Measurements from ENCODE around the gene C2CD3.

C2CD3 gene

GRCh38 chr11:74057249-74058151 is 113.3 kb downstream of the C2CD3 start:
- no peak for DNase-seq

DNA sequence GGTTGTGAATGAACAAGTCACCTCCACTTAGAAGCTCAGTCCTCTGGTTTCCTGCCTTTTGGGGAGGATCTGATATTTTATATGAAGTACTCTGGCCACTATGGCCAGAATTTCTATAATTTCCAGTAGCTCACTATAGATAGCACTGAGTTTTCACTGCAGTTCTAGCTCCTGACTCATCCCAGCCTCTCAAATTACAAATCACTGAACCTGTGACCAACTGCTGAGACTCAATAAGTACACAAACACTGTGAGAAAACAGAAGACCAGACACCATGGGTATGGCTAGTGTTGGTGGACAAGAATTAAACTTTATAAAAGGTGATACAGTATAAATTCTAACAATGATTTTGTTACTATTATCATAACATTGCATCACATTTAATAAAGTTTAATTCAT is 114.9 kb downstream of the C2CD3 start:
- DNase-seq, result no peak

DNA sequence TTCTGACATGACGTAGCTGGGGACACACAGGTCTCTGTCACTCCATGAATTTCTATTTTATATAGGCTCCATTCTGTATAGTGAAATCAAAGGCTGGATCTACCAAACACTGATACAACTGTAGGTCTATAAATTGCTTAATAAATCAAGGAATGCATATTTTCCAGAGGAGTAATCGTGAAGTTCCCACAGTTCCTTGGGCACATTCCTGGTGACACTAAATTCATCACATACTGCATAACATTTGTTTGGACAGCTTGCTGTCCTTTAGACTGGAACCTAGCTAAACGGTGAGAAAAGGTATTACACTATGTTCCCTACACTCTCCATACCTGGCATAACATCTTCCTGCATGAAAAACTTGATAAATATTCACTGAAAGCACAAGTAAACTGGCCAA is 120.3 kb downstream of the C2CD3 start:
- DNase-seq, result no peak

DNA sequence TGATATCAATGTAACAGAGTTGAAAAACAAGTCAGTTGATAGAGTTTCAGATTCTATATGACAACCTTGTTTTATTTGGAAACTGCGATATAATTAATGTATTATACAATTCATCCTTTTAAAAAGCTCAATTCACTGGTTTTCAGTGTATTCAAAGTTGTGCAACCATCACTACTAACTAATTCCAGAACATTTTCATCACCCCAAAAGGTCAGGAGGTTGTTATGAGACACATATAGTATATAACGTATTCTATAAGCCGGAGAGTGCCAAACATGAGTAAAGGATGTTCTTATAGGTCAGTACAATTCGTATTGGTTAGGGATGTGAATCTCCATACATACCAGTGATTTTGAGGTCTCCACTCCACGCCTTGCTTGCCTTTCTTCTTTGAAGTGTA is 121.8 kb downstream of the C2CD3 start:
- DNase-seq, result no peak

GRCh38 chr11:74044538-74044937 is 126.3 kb downstream of the C2CD3 start:
- no peak for DNase-seq

DNA sequence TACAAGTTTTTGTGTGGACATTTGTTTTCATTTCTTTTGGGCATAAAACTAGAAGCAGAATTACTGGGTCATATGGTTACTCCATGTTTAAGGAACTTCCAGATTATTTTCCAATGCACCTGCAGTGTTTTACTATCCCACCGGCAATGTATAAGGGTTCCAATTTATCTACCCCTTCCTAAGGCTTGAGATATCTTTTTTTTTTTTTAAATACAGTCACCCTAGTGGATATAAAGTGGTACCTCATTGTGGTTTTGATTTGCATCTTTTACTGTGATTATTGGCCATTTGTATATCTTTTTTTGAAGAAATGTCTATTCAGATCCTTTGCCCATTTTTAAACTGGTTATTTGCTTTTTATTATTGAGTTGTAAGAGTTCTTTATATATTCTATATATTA is 127.4 kb downstream of the C2CD3 start:
- no peak for DNase-seq

- no peak for DNase-seq
Measured at GRCh38 chr11:74037309-74037708, 133.5 kb downstream of the C2CD3 start.

GRCh38 chr11:74035264-74035663 is 135.5 kb downstream of the C2CD3 start:
- no peak for DNase-seq

DNA sequence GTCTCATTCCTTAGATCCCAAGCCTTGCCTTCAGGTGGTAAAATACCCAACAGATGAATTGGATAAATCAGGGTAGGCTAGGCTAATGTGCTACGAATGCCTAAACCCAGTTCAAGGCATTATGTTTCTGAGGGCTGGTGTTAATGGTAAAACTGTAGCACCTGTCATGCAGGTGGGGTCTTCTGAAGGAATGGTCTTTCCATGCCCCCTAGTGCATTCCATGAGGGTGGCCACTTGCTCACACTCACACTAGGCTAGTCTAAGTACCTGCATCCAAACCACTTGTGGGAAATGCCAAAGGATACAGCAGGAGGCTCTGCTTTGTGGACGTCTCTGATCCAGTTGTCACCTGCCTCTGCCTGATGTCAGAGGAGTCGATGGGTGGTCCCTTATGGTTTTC is 137.8 kb downstream of the C2CD3 start:
- DNase-seq, result no peak

DNA sequence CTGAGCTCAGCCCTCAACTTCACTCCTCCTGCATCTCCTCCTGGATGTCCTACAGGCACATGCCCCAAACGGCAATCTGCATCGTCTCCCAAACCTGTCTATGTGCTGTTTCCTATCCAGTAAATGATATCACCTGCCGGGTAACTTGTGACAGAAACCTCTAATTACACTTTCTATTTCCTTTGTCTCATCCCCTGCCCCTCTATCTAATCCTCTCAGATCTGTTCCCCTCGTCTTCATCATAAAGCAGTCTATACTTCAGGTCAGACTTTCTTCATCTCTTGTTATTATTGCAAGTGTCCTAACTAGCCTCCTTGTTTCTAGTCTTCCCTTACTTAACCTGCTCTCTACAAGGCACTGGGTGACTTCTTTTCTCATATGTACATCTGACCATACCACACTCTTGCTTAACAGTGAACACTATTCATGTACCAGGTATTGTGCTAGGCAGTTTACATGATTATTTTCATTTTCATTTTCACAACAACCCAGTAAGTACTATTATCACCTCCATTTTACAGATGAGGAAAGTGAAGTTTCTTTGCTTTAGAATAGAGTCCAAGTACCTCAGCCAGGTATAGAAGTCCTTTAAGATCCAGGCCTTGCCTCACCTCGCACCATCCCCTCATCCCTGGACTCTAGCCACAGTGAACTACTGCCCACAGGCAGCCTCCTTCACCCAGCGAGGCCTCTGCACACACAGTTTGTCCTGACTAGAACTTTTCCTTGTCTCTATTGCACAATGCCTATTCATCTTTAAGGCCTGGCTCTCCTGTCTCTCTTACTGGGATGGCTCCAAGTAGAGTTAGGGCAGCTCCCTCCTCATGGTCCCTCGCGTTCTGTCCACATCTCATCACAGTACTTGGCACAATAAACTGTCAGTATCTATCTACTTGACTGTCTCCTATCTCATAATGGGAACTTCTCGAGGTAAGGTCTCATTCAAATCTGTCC is 139.8 kb downstream of the C2CD3 start:
- no peak for DNase-seq

- no peak for DNase-seq
Measured at GRCh38 chr11:74025467-74026166, 145.2 kb downstream of the C2CD3 start.

DNA sequence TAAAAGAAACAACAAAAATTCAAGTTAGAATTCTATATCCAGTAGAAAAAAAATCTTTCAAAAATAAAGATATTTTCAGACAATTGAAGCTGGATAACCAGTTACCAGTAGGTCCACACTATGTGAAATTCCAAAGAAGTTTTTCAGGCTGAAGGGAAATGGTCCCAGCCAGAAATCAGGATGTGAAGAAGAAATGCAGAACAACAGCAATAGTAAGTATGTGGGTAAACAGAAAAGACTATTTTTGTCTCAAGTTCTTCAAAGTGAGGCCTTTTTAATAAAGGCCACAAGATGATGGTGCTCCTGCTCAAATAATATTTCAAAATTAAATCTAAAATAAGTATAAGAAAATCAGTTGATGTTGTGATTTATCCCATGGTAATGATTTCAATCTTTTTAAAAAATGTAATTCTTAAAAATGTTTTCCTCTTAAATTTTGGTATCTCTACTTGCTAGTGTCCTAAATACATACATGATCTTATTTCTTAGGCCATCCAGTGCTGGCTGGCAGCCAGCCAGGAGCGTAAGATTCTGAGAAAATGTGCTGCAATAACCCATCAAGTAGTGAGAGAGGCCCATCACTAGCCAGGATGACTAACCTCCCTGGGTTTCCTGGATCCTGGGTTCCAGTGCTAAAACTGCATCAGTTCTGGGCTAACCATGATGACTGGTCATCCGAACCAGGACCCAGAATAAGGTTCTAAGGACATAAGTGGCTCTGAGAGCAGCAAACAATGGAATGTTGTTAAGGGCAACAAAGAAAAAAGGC is 146.4 kb downstream of the C2CD3 start:
- no peak for DNase-seq

DNA sequence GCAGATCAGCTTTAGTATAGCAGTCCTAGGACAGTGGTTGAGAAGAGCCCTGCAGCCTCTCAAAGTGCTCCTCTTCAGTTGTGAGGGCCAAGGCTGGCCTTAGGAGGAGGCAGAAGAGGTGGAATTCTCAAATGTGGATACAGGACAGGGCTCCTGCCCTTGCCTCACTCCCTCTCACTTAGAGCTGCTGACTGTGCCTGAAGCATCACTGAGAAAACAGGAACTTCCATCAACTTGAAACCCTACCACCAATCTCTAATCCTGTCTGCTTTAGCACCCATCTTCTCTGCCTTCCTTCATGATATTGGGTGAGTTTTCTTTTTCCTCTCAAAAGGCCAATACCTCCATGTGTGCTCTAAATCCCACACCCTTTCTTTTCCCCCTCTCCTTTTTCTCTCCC is 147.5 kb downstream of the C2CD3 start:
- DNase-seq, result no peak

- DNase-seq, result no peak
Measured at GRCh38 chr11:74022546-74022945, 148.3 kb downstream of the C2CD3 start.

DNA sequence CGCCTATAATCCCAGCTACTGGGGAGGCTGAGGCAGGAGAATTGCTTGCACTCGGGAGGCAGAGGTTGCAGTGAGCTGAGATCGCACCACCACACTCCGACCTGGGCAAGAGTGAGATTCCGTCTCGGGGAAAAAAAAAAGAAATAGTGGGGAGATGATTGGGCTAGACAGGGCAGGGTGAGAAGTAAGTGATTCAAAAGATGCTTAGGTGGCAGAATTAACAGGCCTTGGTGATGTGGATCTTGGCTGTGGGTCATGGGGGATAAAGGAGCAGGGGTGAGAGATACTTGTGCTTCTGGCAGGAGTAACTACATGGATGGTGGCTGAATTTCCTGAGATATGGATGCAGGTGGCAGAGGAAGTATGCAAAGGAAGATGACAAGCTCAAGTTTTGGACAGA is 148.8 kb downstream of the C2CD3 start:
- DNase-seq, result no peak

- DNase-seq, result no peak
Measured at GRCh38 chr11:74020539-74020938, 150.3 kb downstream of the C2CD3 start.

DNA sequence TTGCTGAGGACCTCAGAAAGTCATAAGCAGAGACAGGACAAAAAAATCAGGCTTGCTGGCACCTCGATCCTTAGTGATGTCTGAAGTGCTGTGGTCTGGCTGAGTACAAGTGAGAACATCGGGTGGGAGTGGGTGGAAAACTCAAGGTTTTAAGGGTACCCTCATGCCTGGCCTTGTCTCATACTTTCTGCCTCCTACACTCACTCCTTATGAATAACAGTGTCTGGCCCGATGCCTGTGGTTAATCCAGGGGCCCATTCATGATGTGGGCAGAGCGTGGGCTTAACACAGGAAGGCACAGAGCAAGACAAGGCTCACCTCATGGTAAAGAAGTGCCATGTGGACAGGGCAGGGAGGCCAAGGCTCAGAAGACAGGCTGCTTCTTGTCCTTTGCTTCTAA is 150.9 kb downstream of the C2CD3 start:
- DNase-seq, result no peak

DNA sequence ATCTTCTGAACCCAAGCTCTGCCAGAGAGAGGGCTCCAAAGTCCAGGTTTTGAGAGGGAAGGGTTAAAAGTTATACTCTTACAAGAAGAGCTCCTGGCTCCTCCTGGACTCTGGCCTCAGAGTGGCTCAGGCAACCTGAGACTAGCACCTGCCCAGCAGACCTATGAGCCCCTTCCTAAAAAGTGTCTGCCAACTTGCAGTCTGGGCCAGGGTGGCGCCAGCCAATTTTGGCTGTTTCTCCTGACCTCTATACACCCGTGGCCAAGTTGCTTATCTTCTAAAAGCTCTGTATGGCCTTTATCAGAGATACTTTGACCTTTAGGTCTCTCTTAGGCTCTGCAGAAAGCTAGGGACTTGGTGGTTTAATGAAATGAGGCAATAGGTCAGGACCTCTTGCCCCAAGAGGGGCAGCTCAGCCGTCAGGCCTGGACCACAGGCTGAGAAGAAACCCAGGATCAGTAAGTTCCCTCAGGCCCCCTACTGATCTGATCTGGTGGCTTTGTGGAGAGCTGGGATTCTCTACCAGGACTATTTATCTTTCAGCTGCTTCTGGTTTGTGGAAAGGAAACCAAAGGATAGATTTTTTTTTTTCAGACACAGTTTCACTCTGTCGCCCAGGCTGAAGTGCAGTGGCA is 151.6 kb downstream of the C2CD3 start:
- DNase-seq, result no peak

DNA sequence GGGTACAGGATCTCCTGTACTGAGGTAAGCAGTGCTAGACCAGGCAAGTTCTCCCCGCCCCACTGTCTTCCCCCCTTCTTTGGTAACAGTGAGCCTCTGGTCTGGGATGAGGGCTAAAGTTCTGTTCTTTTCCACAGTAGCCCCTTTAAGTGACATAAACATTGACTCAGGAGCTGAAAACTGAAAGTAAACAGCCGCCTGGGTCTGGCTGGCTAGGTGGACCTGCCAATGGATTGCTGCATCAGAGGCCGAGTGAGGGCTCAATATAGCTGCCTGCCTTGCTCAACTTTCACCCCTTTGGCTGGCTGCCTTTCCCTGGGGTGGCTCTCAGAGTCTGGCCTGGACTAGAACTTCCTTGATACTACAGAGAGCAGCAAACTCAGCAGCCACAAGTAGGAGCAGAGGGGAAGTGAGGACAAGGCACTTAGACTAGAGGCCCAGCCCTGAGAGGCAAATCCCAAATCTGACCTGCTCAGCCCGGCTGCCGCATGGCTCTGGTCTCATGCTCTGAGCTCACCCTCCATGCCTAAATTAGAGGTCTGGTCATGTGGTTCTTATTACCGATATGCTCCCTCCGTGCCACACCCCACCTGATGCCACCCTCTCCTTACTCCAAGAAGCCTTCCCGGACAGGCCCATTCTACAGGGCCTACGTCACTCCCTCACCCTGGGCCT is 152.3 kb downstream of the C2CD3 start:
- DNase-seq, result no peak

GRCh38 chr11:74017631-74018030 is 153.2 kb downstream of the C2CD3 start:
- no peak for DNase-seq

Measured in islet precursor cell (in vitro differentiated cells).